Measurements from ENCODE around the gene NAP1L4.

NAP1L4 gene

GRCh38 chr11:2901196-2901796, 90.8 kb downstream of the NAP1L4 start:
- DNase-seq: no peak

DNA sequence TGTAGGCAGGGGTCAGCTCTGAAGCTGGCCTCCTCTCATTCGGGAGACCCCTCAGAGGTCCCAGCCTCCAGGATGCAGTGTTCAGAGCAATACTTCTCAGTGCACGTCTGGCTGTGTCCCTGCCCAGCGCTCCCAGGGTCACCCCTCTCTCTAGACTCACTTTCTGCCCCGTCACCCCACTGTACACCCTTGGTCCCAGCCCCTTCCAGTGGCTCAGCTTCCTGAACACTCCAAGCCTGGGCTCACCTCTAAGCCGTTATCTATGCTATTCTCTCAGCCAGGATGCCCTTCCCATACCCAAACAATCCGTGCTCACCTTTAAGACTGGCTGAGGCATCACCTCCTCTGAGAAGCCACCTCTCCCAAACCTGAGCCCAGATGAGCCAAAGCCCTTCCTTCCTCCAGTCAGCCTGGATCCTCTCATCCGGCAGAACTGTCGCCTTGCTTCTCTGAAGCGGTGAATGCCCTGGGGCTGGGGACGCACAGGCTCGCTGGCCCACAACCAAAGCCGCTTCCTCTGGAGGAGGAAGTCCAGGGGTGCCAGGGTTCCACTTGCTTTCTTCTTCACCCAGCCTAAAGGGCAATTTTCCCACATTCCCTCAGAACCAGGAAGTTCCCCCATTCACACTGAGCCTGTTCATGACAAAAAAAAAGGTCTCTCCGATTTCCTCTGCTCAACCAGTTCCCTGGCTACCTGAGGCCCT, 92.9 kb downstream of the NAP1L4 start:
- no peak for DNase-seq

GRCh38 chr11:2898366-2899079, 93.6 kb downstream of the NAP1L4 start:
- no peak for DNase-seq

- DNase-seq: no peak
Measured at GRCh38 chr11:2897048-2897447, 95.1 kb downstream of the NAP1L4 start.

GRCh38 chr11:2896047-2896446, 96.1 kb downstream of the NAP1L4 start:
- DNase-seq: no peak
